Stimulated activated naive CD8-positive, alpha-beta T cell treated with anti-CD3 and anti-CD28 coated beads, Interleukin-15, amount 100 ng/mL, for 72 hours (primary cell): ENCODE results near the gene PROSER3.

ENCODE experiments used
- ATAC-seq: fragments of 150-1000 bp; cut with Tn5 transposase; 2 replicates; pipeline ENCODE4 v1.10.0; 2021; ENCODE audit warnings: mild to moderate bottlenecking, moderate library complexity
- DNase-seq, 2 donors: peaks; one replicate each; pipeline ENCODE4 v3.0.0; 2021 to 2022
- H3K27ac Mint-ChIP-seq, 2 donors: one replicate each; pipeline ENCODE4 v1.8.0; 2022; ENCODE audit warnings: mild to moderate bottlenecking in 2 of 2, mixed read lengths in 2 of 2, moderate library complexity in 2 of 2
- H3K27me3 Mint-ChIP-seq: one replicate; pipeline ENCODE4 v1.8.0; 2022; ENCODE audit warnings: mixed read lengths
- H3K4me1 Mint-ChIP-seq: one replicate; pipeline ENCODE4 v1.8.0; 2022; ENCODE audit warnings: mild to moderate bottlenecking, mixed read lengths
- H3K4me3 Mint-ChIP-seq, 2 donors: one replicate each; pipeline ENCODE4 v1.8.0; 2022; ENCODE audit warnings: mild to moderate bottlenecking in 2 of 2, mixed read lengths in 2 of 2, moderate library complexity in 1 of 2
- H3K9me3 Mint-ChIP-seq, 2 donors: one replicate each; pipeline ENCODE4 v1.8.0; 2022; ENCODE audit warnings: mixed read lengths in 2 of 2

PROSER3 gene

DNA sequence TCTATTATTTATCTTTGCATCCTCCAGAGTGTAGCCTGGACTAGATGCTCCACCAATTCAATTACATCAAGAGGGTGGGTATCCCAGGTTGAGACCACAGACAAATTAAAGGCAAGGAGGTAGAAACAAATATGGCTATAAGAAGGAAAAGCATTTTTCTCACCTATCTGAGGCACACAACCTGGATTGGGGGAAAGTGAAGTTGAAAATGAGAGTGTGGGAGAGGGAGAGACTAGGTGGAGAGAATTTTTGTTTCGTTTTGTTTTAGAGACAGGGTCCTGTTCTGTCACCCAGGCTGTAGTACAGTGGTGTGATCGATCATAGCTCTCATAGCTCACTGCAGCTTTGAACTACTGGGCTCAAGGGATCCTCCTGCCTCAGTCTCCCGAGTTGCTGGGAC is 60.5 kb downstream of the PROSER3 start:
- Mint-ChIP-seq H3K27ac (no peak overlapping the region), H3K4me3 (no peak overlapping the region), H3K4me1 (no peaks in the 10 kb centered on the region)

More for the DNA sequence above, 60.5 kb downstream of the PROSER3 start:
- ATAC-seq (no peak), DNase-seq (no peak)
- peaks cover 47% of the 10 kb centered on the region for H3K27me3 Mint-ChIP-seq
- no peaks in the 10 kb centered on the region for H3K9me3 Mint-ChIP-seq
